GM21381 (cell line): ENCODE data around the gene ARPP21.

Source experiments
- ATAC-seq: cut with Tn5 transposase; IDR thresholded peaks from one replicate; pipeline ENCODE4 v1.9.1; 2021; ENCODE audit warnings: mild to moderate bottlenecking, moderate library complexity; ENCODE audit not compliant: unreplicated experiment

ARPP21 gene

DNA sequence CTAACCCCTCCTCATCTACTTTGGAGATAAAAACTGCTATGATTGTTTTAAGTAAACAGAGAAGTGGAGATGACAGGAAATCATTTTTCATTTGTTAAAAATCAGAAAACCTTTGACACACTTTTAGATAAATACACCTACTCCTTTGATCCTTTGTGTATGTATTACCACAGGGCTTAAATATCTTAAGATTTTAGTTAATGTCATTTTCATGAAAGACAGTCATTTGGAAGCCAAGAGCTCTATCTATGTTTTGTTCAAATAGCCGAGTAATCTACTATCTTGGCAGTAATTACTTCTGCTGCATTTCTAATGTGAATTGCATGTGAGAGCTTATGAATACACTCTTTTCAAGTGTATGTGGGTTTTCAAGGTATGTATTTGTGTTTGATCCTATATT is 2.0 kb downstream of the ARPP21 start:
- ATAC-seq = no peak

DNA sequence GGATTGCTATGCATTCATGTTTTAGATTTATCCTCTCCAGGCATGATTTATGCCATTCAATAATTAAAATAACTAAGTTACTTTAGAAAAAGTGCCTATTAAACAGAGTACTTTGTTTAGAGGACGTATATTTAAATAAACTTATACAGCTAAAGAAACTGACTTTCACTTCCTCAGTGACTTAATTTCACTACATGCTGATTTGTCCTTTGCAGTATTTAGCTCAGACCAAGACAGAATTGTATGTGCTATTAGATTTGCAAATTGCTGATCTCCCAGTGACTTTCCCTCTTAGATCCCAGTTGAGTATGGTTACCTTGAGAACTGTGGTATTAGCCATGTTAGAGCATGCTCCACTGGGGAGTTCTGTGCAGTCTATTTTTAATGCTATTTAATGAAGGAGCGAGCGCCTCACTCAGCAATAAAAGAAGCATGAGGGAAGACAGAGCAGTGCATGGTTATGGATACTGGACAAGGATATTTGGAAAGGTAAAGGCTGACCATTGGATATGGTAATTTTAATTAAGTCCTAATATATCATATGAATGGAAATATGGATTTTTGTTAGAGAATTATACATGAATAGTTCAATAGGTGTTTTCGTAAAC is 2.7 kb downstream of the ARPP21 start:
- no peak for ATAC-seq

- ATAC-seq = no peak
These were observed 4.2 kb downstream of the ARPP21 start for GRCh38 chr3:35643495-35643894.

DNA sequence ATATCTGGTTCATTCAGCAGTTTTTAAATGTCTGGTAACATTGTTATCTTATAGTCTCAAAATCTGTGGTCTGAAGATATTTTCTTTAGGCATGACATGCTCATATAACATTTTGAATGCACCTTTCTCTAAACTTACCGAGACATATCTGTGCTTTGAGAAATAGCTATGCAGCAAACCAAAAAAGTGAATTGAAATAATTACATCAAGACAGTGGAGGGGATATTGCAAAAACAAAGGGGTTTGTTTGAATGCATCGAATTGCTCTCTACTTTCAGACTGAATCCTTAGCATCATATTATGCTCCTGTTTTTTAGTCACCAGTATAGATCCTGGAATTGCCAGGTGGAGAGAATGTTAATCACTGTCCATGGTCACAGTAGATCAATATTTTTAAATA is 5.1 kb downstream of the ARPP21 start:
- ATAC-seq = no peak

GRCh38 chr3:35645189-35645588 is 5.9 kb downstream of the ARPP21 start:
- no peak for ATAC-seq

- ATAC-seq = no peak
These were observed 6.8 kb downstream of the ARPP21 start for GRCh38 chr3:35646081-35646480.

DNA sequence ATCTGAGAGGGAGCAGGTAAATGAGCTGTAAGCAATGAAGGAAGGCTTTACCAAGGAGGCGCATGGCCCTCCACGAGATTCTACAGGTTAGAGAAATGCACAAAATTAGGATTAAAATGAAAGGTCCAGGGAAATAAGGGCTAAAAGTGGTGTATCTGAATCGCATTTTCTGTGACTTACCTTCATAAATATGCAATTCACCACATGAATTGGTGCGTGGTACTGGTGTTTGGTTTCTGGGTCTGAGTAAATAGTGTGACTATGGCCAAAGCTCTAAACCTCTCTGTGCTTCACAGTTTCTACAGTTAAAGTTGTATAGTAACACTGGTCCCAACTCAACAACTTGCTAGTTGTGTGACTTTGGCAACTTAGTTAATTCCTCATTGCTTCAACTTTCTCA is 8.1 kb downstream of the ARPP21 start:
- no peak for ATAC-seq

- no peak for ATAC-seq
These were observed 9.0 kb downstream of the ARPP21 start for GRCh38 chr3:35648347-35648746.

- no peak for ATAC-seq
These were observed 10.1 kb downstream of the ARPP21 start for GRCh38 chr3:35649405-35649804.

GRCh38 chr3:35651426-35651825 is 12.1 kb downstream of the ARPP21 start:
- no peak for ATAC-seq

DNA sequence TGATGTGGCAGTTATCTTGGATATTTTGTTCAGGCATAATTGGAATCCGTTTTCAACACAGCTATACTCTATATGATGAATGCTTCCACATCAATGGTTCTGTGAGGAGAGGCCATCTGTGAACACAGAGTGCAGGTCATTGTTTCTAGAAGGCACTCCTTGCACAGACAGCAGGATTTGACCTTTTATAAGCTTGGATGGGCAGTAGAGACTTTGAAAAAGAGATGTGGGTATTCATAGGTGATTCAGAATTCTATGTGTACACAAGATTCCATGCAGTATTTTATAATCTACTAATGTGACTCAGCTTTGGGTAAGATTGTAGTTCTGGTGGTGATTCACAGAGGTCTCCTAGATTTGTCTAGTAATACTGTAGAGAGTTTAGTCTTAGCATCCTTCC is 12.5 kb downstream of the ARPP21 start:
- ATAC-seq = no peak

DNA sequence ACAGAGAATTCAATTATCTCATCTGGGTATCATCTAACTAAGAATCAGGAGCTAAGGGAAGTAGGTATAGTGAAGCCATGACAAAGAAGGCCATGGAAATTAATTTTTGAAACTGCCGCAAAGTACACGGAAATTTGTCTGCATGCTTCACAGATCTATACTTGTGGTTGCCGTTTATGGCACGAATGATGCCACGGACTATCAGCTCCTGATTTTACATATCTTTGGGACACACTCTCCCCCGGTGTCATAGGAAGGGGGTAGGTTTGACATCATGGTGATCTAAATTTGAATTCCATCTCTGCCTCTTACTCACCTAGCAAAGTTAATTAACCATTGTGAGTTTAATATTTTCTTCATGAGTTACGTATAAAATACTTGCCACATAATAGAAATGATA is 14.0 kb downstream of the ARPP21 start:
- no peak for ATAC-seq

- ATAC-seq = no peak
These were observed 15.2 kb downstream of the ARPP21 start for GRCh38 chr3:35654476-35654875.

DNA sequence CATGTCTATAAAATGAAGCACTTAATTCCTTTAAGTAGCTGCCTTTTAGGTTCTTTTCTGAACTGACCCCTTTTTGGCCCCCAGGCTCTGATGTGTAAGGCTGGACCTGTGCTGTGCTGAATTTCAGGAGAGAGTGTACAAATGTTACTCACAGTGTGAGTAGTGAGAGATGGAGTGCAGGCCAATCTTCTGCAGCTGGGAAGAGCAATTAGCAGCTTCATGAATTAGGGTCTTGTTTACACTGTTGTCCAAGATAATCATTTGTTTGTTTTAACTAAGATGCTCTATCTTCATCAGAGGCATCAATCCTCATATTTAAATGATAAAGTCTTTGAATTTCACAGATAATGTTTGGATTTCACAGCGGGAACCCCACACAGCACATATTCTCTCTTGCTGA is 19.4 kb downstream of the ARPP21 start:
- ATAC-seq = no peak

- no peak for ATAC-seq
These were observed 20.4 kb downstream of the ARPP21 start for GRCh38 chr3:35659768-35660167.

DNA sequence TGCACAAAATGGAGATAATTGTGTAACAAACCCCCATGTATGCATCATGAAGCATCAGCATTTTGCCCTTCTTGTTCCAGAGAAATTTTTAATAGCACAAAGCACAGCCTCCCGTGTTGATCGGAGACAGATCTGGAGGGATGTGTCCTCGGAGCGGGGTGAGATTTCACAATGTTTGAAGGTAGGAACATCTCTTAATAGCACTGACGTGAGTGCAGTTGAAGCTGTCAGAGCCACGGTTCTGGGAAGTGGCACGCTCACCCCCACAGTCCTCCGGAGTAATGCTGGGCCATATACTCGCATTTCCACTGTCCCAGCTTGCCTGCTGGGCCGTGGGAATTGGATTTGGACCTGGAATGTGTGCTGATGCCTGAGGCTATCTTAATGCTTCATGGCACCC is 24.1 kb downstream of the ARPP21 start:
- no peak for ATAC-seq

DNA sequence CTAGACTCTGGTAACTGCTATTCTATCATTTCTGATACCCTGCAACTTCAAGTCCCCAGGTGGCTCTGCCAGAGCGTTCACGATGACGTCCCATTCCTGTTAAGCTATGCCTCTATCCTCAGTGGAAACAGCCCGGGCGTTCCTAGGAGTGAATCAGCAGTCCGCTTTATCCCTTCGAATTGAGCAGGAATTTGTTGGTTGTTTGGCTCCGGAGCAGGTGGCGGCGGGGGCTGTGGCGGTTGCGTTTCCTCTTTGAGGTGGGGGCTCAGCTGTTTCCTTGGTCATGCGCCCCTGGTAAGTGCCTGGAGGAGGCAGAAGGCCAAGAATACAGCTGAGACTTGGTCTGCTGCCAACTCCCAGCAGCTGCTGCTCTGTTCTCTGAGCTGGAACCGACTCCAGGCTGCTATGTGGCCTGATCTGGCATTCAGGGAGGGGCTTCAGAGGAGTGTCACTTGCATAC is 25.2 kb downstream of the ARPP21 start:
- peak; percentile 53 for ATAC-seq

DNA sequence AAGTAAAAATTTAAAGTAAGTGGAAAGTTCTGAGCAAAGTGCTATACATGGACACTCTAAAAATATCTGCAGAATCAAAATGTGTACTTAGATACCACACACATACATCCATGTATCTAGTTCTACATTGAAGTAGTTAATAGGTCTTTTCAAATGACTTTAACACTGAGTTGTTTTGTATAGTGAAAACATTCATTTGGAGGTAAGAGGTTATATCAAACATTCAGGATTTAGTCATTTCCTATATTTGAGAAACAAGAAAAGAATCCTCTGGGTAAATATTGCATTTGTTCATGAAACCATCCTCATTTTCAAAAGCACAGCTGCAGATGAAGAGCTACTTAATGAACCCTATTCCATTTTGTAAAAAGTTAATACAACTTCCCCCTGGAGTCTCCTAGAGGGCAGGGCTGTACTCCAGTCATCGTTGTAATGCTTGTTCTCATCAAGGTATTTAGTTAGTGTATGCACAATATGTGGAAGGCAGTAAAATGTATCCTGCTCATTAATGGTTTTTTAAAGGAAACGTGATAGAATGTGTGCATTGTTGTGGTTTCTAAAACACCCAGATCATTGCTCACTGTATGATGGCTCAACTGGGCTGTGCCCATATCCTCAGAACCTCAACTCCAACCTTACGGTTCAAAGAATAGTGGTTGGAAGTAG is 26.2 kb downstream of the ARPP21 start:
- no peak for ATAC-seq

- no peak for ATAC-seq
These were observed 27.6 kb downstream of the ARPP21 start for GRCh38 chr3:35666888-35667287.

DNA sequence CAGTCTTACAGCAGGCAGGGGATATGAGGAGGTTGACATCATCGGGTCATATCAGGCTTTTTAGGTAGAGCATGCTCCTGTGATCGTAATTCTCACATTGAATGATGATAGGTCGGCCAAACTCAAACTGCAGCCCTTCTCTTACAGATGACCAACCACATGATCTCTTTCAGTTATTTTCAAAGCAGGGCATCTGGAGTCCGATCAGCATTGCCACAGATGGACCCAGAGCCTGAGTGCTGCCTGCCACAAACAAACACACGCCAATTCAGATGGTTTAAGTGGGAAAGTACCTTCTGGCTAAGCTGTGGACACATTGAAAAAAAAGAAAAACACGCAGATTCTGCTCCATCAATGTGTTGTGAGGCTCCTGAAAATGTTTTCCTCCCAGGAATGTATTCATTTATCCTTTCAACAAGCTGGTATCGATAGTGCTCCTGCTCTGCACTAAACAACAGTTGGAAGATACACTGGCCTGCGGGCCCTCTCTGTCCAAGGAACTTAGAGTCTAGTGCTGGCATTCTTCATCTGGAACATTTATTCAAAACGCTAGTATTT is 31.2 kb downstream of the ARPP21 start:
- no peak for ATAC-seq

DNA sequence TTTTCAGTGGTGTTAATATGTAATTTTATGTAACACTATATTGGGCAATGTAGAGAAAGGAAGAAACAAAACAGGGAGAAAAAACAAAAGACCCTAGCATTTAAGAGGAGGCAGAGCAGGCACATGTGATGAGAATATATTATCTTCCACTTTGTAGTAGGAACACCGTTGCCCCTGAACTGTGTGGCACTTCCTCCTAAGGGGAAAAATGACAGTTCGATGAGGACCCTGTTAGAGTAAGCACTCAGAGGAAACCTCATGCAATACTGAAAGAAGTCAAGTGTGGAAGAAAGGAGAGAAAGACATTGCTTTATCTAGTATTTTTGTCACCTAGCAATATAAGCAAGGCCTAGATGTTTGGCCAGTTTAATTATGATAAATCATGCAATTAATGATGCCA is 32.2 kb downstream of the ARPP21 start:
- ATAC-seq = no peak

DNA sequence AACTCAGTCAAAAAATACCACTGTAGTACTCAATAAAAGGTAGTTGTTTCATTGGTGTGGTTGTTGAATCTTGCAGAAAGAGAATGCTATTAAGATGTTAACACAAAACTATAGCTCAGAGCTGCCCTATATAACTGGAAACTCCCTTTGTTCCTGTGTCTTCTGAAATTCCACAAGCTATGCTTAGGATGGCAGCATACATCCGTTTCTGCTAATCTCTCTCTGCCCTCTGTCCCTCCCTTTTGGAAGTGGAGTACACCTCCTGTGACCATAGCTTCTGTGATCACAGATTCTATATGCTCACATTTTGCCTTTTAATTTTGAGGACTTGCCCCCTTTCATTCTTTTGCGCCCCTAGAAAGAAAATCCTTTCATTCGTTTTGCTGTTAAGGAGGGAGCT is 33.7 kb downstream of the ARPP21 start:
- ATAC-seq = no peak
